HepG2 (cell line): ENCODE data around the gene BTBD8. TPM values are rescaled to one million over a fixed set of nuclear protein-coding genes. Genes with fewer than 3 reads are reported as not detected.

Source experiments
- ATAC-seq: fragments of 200-7000 bp; cut with Tn5 transposase; 3 replicates; pipeline ENCODE4 v1.9.1; 2020; ENCODE audit warnings: mild to moderate bottlenecking, moderate library complexity
- BruUV-seq: library from RNA; stranded (reverse); fragments of 400-500 nt; replicated peaks from 2 replicates; lab custom pipeline; 2021; lab: Mats Ljungman, UMichigan
- CTCF ChIA-PET: fragments of 300-600 bp; formaldehyde crosslinking; extraction: SDS; loops from one replicate; lab custom pipeline; 2021; ENCODE audit warnings: low total read pairs, inconsistent platforms, low intra/inter-chr PET ratio; lab: Yijun Ruan, JAX
- POLR2A ChIA-PET: fragments of 350-600 bp; sonication (Branson Sonifier 250); formaldehyde crosslinking; loops from one replicate; lab custom pipeline; 2020; ENCODE audit warnings: antibody characterized with exemption, inconsistent platforms; lab: Yijun Ruan, JAX
- DNase-seq: peaks from one replicate; pipeline ENCODE4 v3.0.0-alpha.2; 2015; ENCODE audit warnings: low spot score
- FAIRE-seq: peaks from 3 replicates; lab custom pipeline; 2011; peaks lifted over from hg19 to GRCh38; lab: Jason Lieb, UNC
- H2AFZ ChIP-seq: one replicate; pipeline ENCODE4 v1.6.1; 2011; ENCODE audit warnings: low read length, inconsistent platforms
- H3K27ac ChIP-seq: fragments of 300-600 bp; 3 replicates; pipeline ENCODE4 v1.8.0; 2011; ENCODE audit warnings: mixed run types, mild to moderate bottlenecking, mixed read lengths, low read length, inconsistent platforms; ENCODE audit not compliant: insufficient read depth; ENCODE audit errors: extremely low read length
- H3K27me3 ChIP-seq, 2 experiments: fragments of 200-600 bp in 1 of 2; 2 replicates in 1 of 2; 3 replicates in 1 of 2; pipeline versions ENCODE4 v1.6.0 to v1.8.0; 2011; ENCODE audit warnings: low read length in 2 of 2, mild to moderate bottlenecking in 2 of 2, moderate library complexity in 2 of 2, inconsistent platforms in 1 of 2; ENCODE audit not compliant: insufficient read depth in 2 of 2, control insufficient read depth in 1 of 2
- H3K36me3 ChIP-seq, 2 experiments: fragments of 200-600 bp in 1 of 2; replicated peaks in 1 of 2; 2 replicates in 1 of 2; 3 replicates in 1 of 2; pipeline versions ENCODE4 v1.5.1 to v1.8.0; 2011; ENCODE audit warnings: low read length in 2 of 2, inconsistent platforms in 1 of 2; ENCODE audit not compliant: insufficient read depth in 2 of 2, control insufficient read depth in 1 of 2
- H3K4me1 ChIP-seq: 2 replicates; pipeline ENCODE4 v1.5.1; 2012; ENCODE audit warnings: low read length, inconsistent platforms; ENCODE audit not compliant: insufficient read depth
- H3K4me2 ChIP-seq: 2 replicates; pipeline ENCODE4 v1.6.0; 2011; ENCODE audit warnings: low read depth, low read length, inconsistent platforms
- H3K4me3 ChIP-seq, 3 experiments: fragments of 200-600 bp in 1 of 3; sonication (generic), shearing (Covaris generic) in 1 of 3; replicated peaks in 1 of 3; 2 replicates each; pipeline ENCODE4 v1.5.1; 2011 to 2016; ENCODE audit warnings: low read length in 3 of 3, inconsistent platforms in 2 of 3, low read depth in 2 of 3, mild to moderate bottlenecking in 2 of 3, control low read depth in 1 of 3, mixed read lengths in 1 of 3; ENCODE audit not compliant: insufficient read depth in 1 of 3
- H3K79me2 ChIP-seq: one replicate; pipeline ENCODE4 v1.6.1; 2011; ENCODE audit warnings: low read length, inconsistent platforms; ENCODE audit not compliant: insufficient read depth
- H3K9ac ChIP-seq: 2 replicates; pipeline ENCODE4 v1.6.0; 2011; ENCODE audit warnings: mild to moderate bottlenecking, low read depth, low read length, inconsistent platforms; ENCODE audit not compliant: insufficient read depth
- H3K9me3 ChIP-seq: 2 replicates; pipeline ENCODE4 v1.5.1; 2012; ENCODE audit warnings: mild to moderate bottlenecking, low read length
- H4K20me1 ChIP-seq: 2 replicates; pipeline ENCODE4 v1.6.0; 2011; ENCODE audit warnings: inconsistent platforms, mild to moderate bottlenecking, low read length, moderate library complexity; ENCODE audit not compliant: insufficient read depth
- CBX2 ChIP-seq, 2 experiments: fragments of 200-600 bp in 1 of 2; sonication (generic); formaldehyde crosslinking in 1 of 2; IDR thresholded peaks; 2 replicates each; pipeline versions ENCODE4 v1.7.0 to v1.8.1; 2018 to 2022; ENCODE audit warnings: low read depth in 2 of 2, low read length in 1 of 2, mild to moderate bottlenecking in 1 of 2, missing genetic modification reagents in 1 of 2
- HMGA1 ChIP-seq: sonication (generic); formaldehyde crosslinking; conservative IDR thresholded peaks from 2 replicates; pipeline ENCODE4 v1.4.0; 2020; ENCODE audit warnings: missing genetic modification reagents
- TCF7L2 ChIP-seq: IDR thresholded peaks from 2 replicates; pipeline ENCODE4 v1.6.1; 2011; ENCODE audit warnings: mild to moderate bottlenecking, low read depth, low read length, moderate library complexity
- ZNF468 ChIP-seq: sonication (generic); formaldehyde crosslinking; IDR thresholded peaks from 2 replicates; pipeline ENCODE4 v1.8.0; 2022; ENCODE audit warnings: mild to moderate bottlenecking, moderate library complexity, missing genetic modification reagents
- ZNF496 ChIP-seq: sonication (generic); formaldehyde crosslinking; IDR thresholded peaks from 2 replicates; pipeline ENCODE4 v1.8.1; 2023; ENCODE audit warnings: mild to moderate bottlenecking, moderate library complexity, missing genetic modification reagents; ENCODE audit not compliant: insufficient replicate concordance
- ZNF674 ChIP-seq: sonication (generic); formaldehyde crosslinking; IDR thresholded peaks from 2 replicates; pipeline ENCODE4 v1.5.0; 2020; ENCODE audit warnings: low read depth, mild to moderate bottlenecking, missing genetic modification reagents
- ZNF709 ChIP-seq: sonication (generic); formaldehyde crosslinking; IDR thresholded peaks from 2 replicates; pipeline ENCODE4 v1.5.0; 2020; ENCODE audit warnings: mild to moderate bottlenecking, missing genetic modification reagents
- ZNF720 ChIP-seq: sonication (generic); formaldehyde crosslinking; IDR thresholded peaks from 2 replicates; pipeline ENCODE4 v1.4.0; 2020; ENCODE audit warnings: missing genetic modification reagents
- ZNF878 ChIP-seq: sonication (generic); formaldehyde crosslinking; IDR thresholded peaks from 2 replicates; pipeline ENCODE4 v1.8.1; 2023; ENCODE audit warnings: mild to moderate bottlenecking, missing genetic modification reagents, moderate library complexity
- WGBS: methylation state at CpG from one replicate; pipeline ENCODE4 v1.1.6; 2017; ENCODE audit warnings: low lambda C conversion rate; 5-methylcytosine and 5-hydroxymethylcytosine counted together
- in situ Hi-C: cut with HindIII; loops from 2 replicates; pipeline ENCODE4 v1.10.0; 2017; ENCODE audit warnings: low pct_unique_long_range_greater_than_20kb; ENCODE audit not compliant: extremely low pct_ligation_motif_present
- intact Hi-C: fragments of 100-400 bp; cut with micrococcal nuclease; formaldehyde crosslinking; loops from one replicate; pipeline ENCODE4 v1.10.0; 2022; ENCODE audit not compliant: unreplicated experiment
- polyA plus RNA-seq, 8 experiments: library from polyadenylated mRNA; depleted of rRNA in 3 of 8; stranded (reverse) in 7 of 8; unstranded in 1 of 8; fragments of >200 nt; fragmentation: Illumina TruSeq in 4 of 8; extraction: Trizol in 4 of 8; gene quantifications; 2 replicates each; pipeline versions ENCODE4 v1.2.1 to v1.2.3, GENCODE V29; 2011 to 2016; ENCODE audit warnings: low read depth in 4 of 8, missing spikeins in 1 of 8, mixed read lengths in 1 of 8; ENCODE audit not compliant: insufficient read depth in 1 of 8
- total RNA-seq, 5 experiments: library from RNA; depleted of rRNA; stranded (reverse); fragments of >200 nt; fragmentation: Illumina TruSeq; extraction: Trizol; gene quantifications; 2 replicates each; pipeline ENCODE4 v1.2.3, GENCODE V29; 2016; ENCODE audit warnings: low read depth in 1 of 5

Gene BTBD8
- total and polyA plus RNA-seq, 2 of the 13 experiments (the other 11 are each of a cell fraction or from before 2014, with no cell fraction given) = 0.41 to 1.8 TPM

DNA sequence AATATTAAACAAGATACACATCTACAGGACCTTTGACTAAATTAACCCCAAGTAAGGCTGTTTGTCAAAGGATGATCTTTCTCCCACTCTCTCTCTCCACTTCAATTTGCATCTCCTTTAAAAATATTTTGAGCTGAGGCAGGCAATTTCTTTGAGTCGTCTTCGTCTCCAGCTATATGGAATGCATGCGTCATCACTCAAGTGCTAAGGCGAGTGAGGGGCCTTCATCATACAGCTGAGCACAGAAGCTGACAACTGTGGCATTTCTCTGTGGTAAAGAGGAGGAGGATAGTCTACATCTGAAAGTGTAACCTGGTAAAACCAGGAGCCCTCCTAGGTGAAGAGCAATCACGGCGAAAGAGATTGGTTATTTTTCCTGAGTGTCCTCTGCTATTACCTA, 42.7 kb upstream of the BTBD8 start:
- no peak for ATAC-seq
- intact Hi-C loops (no loop called here), in situ Hi-C loops (no loop called here)
- CTCF ChIA-PET = no interaction called here
- TF ChIP-seq ZNF496 (CRISPR knock-in tag) (no peak), ZNF720 (no peak), ZNF468 (CRISPR knock-in tag) (no peak), TCF7L2 (no peak), ZNF709 (CRISPR knock-in tag) (no peak), ZNF674 (CRISPR knock-in tag) (no peak), ZNF878 (no peak), HMGA1 (CRISPR knock-in tag) (no peak), CBX2 (IDR thresholded peaks at IDR 0.05; ENCODE audit: low read depth, low read length) (no peak), CBX2 (CRISPR knock-in tag; IDR thresholded peaks at IDR 0.05; ENCODE audit: low read depth) (no peak)
- Histone ChIP-seq H4K20me1 (no peaks in the 10 kb centered on the region), H2AFZ (no peak overlapping the region), H3K4me1 (peaks cover 14% of the 10 kb centered on the region), H3K79me2 (no peaks in the 10 kb centered on the region), H3K9ac (no peak overlapping the region), H3K9me3 (no peaks in the 10 kb centered on the region), H3K4me3 (no peak overlapping the region), H3K36me3 (no peaks in the 10 kb centered on the region), H3K4me2 (no peak overlapping the region), H3K27me3 (peaks cover 0 to 3% of the 10 kb centered on the region in 2 experiments; a peak in 1 of 5 replicates), H3K27ac (no peak overlapping the region)
- no TSS peak for BruUV-seq
- WGBS = 86% methylated on average over 6 of the region's 6 CpGs
- DNase-seq = no peak
- no peak for FAIRE-seq
- POLR2A ChIA-PET = no interaction called here
